H9 (cell line): ENCODE results near the gene ARPC5L. TPM values are rescaled to one million over a fixed set of nuclear protein-coding genes. Genes with fewer than 3 reads are reported as not detected.

Source experiments
- DNase-seq: peaks from one replicate; pipeline ENCODE4 v3.0.0-alpha.2; 2017
- H2AFZ ChIP-seq: one replicate; pipeline ENCODE4 v1.6.1; 2013; ENCODE audit warnings: mild to moderate bottlenecking, low read length, control low read depth, moderate library complexity
- H2AK5ac ChIP-seq: 2 replicates; pipeline ENCODE4 v1.6.1; 2013; ENCODE audit warnings: low read length, control low read depth, mixed read lengths; ENCODE audit not compliant: insufficient read length
- H2BK120ac ChIP-seq: one replicate; pipeline ENCODE4 v1.6.1; 2013; ENCODE audit warnings: low read depth, mild to moderate bottlenecking, low read length, control low read depth, inconsistent platforms; ENCODE audit not compliant: poor library complexity, severe bottlenecking
- H2BK12ac ChIP-seq: 2 replicates; pipeline ENCODE4 v1.6.1; 2013; ENCODE audit warnings: low read length, control low read depth, mixed read lengths, low read depth; ENCODE audit not compliant: insufficient read length
- H2BK15ac ChIP-seq: 2 replicates; pipeline ENCODE4 v1.6.1; 2013; ENCODE audit warnings: low read depth, low read length, control low read depth
- H2BK20ac ChIP-seq: one replicate; pipeline ENCODE4 v1.6.1; 2013; ENCODE audit warnings: low read depth, mild to moderate bottlenecking, low read length, control low read depth, inconsistent platforms; ENCODE audit not compliant: poor library complexity, severe bottlenecking
- H2BK5ac ChIP-seq: 2 replicates; pipeline ENCODE4 v1.6.1; 2013; ENCODE audit warnings: low read length, control low read depth, mixed read lengths; ENCODE audit not compliant: insufficient read length
- H3K14ac ChIP-seq: 2 replicates; pipeline ENCODE4 v1.6.1; 2013; ENCODE audit warnings: low read length, control low read depth; ENCODE audit not compliant: insufficient read depth
- H3K18ac ChIP-seq: 2 replicates; pipeline ENCODE4 v1.6.1; 2013; ENCODE audit warnings: low read depth, mild to moderate bottlenecking, mixed read lengths, low read length, control low read depth; ENCODE audit not compliant: insufficient read length
- H3K23ac ChIP-seq: 2 replicates; pipeline ENCODE4 v1.6.1; 2013; ENCODE audit warnings: low read length, control low read depth, mixed read lengths, low read depth; ENCODE audit not compliant: insufficient read length
- H3K23me2 ChIP-seq: 2 replicates; pipeline ENCODE4 v1.6.1; 2013; ENCODE audit warnings: low read depth, mild to moderate bottlenecking, mixed read lengths, low read length, control low read depth; ENCODE audit not compliant: insufficient read length, poor library complexity, severe bottlenecking
- H3K27ac ChIP-seq: 2 replicates; pipeline ENCODE4 v1.5.1; 2013; ENCODE audit warnings: low read length, control low read depth, mixed read lengths, low read depth; ENCODE audit not compliant: insufficient read length
- H3K27me3 ChIP-seq: 2 replicates; pipeline ENCODE4 v1.6.1; 2013; ENCODE audit warnings: low read length, control low read depth, inconsistent platforms; ENCODE audit not compliant: insufficient read depth
- H3K4ac ChIP-seq: 2 replicates; pipeline ENCODE4 v1.6.1; 2013; ENCODE audit warnings: low read depth, mild to moderate bottlenecking, control low read depth, inconsistent platforms, low read length, moderate library complexity
- H3K4me1 ChIP-seq: 2 replicates; pipeline ENCODE4 v1.6.1; 2013; ENCODE audit warnings: low read length, control low read depth, inconsistent platforms; ENCODE audit not compliant: insufficient read depth
- H3K4me2 ChIP-seq: 2 replicates; pipeline ENCODE4 v1.6.1; 2013; ENCODE audit warnings: low read length, control low read depth, mixed read lengths; ENCODE audit not compliant: insufficient read length, insufficient read depth
- H3K56ac ChIP-seq: 2 replicates; pipeline ENCODE4 v1.6.1; 2013; ENCODE audit warnings: low read depth, mild to moderate bottlenecking, mixed read lengths, low read length, control low read depth; ENCODE audit not compliant: insufficient read length
- H3K79me1 ChIP-seq: 2 replicates; pipeline ENCODE4 v1.6.1; 2013; ENCODE audit warnings: low read depth, mild to moderate bottlenecking, moderate library complexity, low read length, control low read depth, inconsistent platforms; ENCODE audit not compliant: insufficient read depth, poor library complexity, severe bottlenecking
- H3K79me2 ChIP-seq: 2 replicates; pipeline ENCODE4 v1.6.1; 2013; ENCODE audit warnings: low read length, control low read depth, inconsistent platforms; ENCODE audit not compliant: insufficient read depth
- H3K9ac ChIP-seq: 2 replicates; pipeline ENCODE4 v1.6.1; 2013; ENCODE audit warnings: low read length, control low read depth, mixed read lengths; ENCODE audit not compliant: insufficient read length; ENCODE audit errors: extremely low read depth
- H3K9me3 ChIP-seq: one replicate; pipeline ENCODE4 v1.6.1; 2013; ENCODE audit warnings: low read depth, low read length, inconsistent platforms; ENCODE audit not compliant: control insufficient read depth
- H3T11ph ChIP-seq: one replicate; pipeline ENCODE4 v1.6.1; 2013; ENCODE audit warnings: mild to moderate bottlenecking, low read length, control low read depth, inconsistent platforms
- H4K20me1 ChIP-seq: one replicate; pipeline ENCODE4 v1.6.1; 2013; ENCODE audit not compliant: control insufficient read depth, insufficient read length, insufficient read depth
- H4K5ac ChIP-seq: 2 replicates; pipeline ENCODE4 v1.6.1; 2013; ENCODE audit warnings: low read depth, mild to moderate bottlenecking, mixed read lengths, low read length, control low read depth; ENCODE audit not compliant: insufficient read length
- H4K8ac ChIP-seq: replicated peaks from 2 replicates; pipeline ENCODE4 v1.6.1; 2013; ENCODE audit warnings: low read length, control low read depth, mixed read lengths, low read depth; ENCODE audit not compliant: insufficient read length
- H4K91ac ChIP-seq: 2 replicates; pipeline ENCODE4 v1.6.1; 2013; ENCODE audit warnings: low read depth, mild to moderate bottlenecking, moderate library complexity, mixed read lengths, low read length, control low read depth; ENCODE audit not compliant: insufficient read length
- H3K27ac Mint-ChIP-seq, 3 experiments: 2 replicates in 2 of 3; 3 replicates in 1 of 3; pipeline ENCODE4 v1.8.0; 2020 to 2021; ENCODE audit warnings: mixed read lengths in 3 of 3, mild to moderate bottlenecking in 1 of 3, moderate library complexity in 1 of 3
- H3K27me3 Mint-ChIP-seq: 2 replicates; pipeline ENCODE4 v1.8.0; 2021; ENCODE audit warnings: low read depth, mild to moderate bottlenecking, moderate library complexity, mixed read lengths
- H3K36me3 Mint-ChIP-seq, 3 experiments: 2 replicates in 2 of 3; 3 replicates in 1 of 3; pipeline ENCODE4 v1.8.0; 2020 to 2021; ENCODE audit warnings: low read depth in 3 of 3, mixed read lengths in 3 of 3; ENCODE audit not compliant: insufficient read depth in 1 of 3
- H3K4me1 Mint-ChIP-seq, 2 experiments: 2 replicates each; pipeline ENCODE4 v1.8.0; 2020; ENCODE audit warnings: mixed read lengths in 2 of 2
- H3K4me3 Mint-ChIP-seq, 2 experiments: 2 replicates in 1 of 2; 3 replicates in 1 of 2; pipeline ENCODE4 v1.8.0; 2020 to 2021; ENCODE audit warnings: mild to moderate bottlenecking in 2 of 2, mixed read lengths in 2 of 2, moderate library complexity in 1 of 2
- H3K9me3 Mint-ChIP-seq, 2 experiments: 2 replicates in 1 of 2; 3 replicates in 1 of 2; pipeline ENCODE4 v1.8.0; 2020; ENCODE audit warnings: mild to moderate bottlenecking in 2 of 2, mixed read lengths in 2 of 2, moderate library complexity in 1 of 2
- CTCF ChIP-seq: fragments of 200-600 bp; sonication (generic); conservative IDR thresholded peaks from 3 replicates; pipeline ENCODE4 v1.8.0; 2021; ENCODE audit warnings: antibody characterized with exemption, mild to moderate bottlenecking
- WGBS: extraction: QIAGEN DNeasy Blood & Tissue Kit; methylation state at CpG from one replicate; pipeline ENCODE4 v1.1.7; 2013; ENCODE audit warnings: missing lambda C conversion rate, low lambda C conversion rate, mixed read lengths; ENCODE audit not compliant: insufficient read length; ENCODE audit errors: extremely low coverage; 5-methylcytosine and 5-hydroxymethylcytosine counted together
- total RNA-seq: library from RNA; stranded (reverse); gene quantifications from 2 replicates; pipeline ENCODE4 v1.2.1, GENCODE V29; 2021

The ARPC5L gene
- total RNA-seq, 1 experiment from 2014 or later: 67.7 TPM

- Histone ChIP-seq H3K4ac (no peak overlapping the region), H3K27me3 (no peaks in the 10 kb centered on the region), H2BK12ac (no peak overlapping the region), H3K9ac (no peak overlapping the region), H4K91ac (no peak overlapping the region), H2BK15ac (no peak overlapping the region), H3K56ac (no peak overlapping the region), H3K4me1 (peaks cover 14% of the 10 kb centered on the region), H3K27ac (no peak overlapping the region), H2AFZ (no peak overlapping the region), H2BK120ac (no peak overlapping the region), H3K79me2 (no peaks in the 10 kb centered on the region), H3K9me3 (no peaks in the 10 kb centered on the region), H4K5ac (no peak overlapping the region), H3K23me2 (no peaks in the 10 kb centered on the region), H4K20me1 (no peaks in the 10 kb centered on the region), H3K14ac (no peak overlapping the region), H2BK20ac (no peak overlapping the region), H3K79me1 (no peaks in the 10 kb centered on the region), H3K23ac (no peak overlapping the region), H3T11ph (no peak overlapping the region), H3K18ac (no peak overlapping the region), H2AK5ac (no peak overlapping the region), H2BK5ac (no peak overlapping the region), H3K4me2 (no peak overlapping the region), H4K8ac (no peak overlapping the region)
- Mint-ChIP-seq H3K27me3 (no peaks in the 10 kb centered on the region), H3K4me1 (peaks cover 49 to 50% of the 10 kb centered on the region in 2 experiments), H3K9me3 (no peaks in the 10 kb centered on the region), H3K36me3 (peaks cover 4 to 36% (median 25%) of the 10 kb centered on the region in 3 experiments), H3K27ac (no peak overlapping the region), H3K4me3 (no peak overlapping the region)
- DNase-seq: no peak
- no CpG with 5 or more reads among the region's 13 CpGs for WGBS
- TF ChIP-seq CTCF: no peak
Observed at GRCh38 chr9:124882231-124882630, 20.3 kb downstream of the ARPC5L start.
